Measurements from ENCODE around the gene SUMO2. TPM values are rescaled to one million over a fixed set of nuclear protein-coding genes. Genes with fewer than 3 reads are reported as not detected.

Gene SUMO2
- total RNA-seq, result 209 TPM

DNA sequence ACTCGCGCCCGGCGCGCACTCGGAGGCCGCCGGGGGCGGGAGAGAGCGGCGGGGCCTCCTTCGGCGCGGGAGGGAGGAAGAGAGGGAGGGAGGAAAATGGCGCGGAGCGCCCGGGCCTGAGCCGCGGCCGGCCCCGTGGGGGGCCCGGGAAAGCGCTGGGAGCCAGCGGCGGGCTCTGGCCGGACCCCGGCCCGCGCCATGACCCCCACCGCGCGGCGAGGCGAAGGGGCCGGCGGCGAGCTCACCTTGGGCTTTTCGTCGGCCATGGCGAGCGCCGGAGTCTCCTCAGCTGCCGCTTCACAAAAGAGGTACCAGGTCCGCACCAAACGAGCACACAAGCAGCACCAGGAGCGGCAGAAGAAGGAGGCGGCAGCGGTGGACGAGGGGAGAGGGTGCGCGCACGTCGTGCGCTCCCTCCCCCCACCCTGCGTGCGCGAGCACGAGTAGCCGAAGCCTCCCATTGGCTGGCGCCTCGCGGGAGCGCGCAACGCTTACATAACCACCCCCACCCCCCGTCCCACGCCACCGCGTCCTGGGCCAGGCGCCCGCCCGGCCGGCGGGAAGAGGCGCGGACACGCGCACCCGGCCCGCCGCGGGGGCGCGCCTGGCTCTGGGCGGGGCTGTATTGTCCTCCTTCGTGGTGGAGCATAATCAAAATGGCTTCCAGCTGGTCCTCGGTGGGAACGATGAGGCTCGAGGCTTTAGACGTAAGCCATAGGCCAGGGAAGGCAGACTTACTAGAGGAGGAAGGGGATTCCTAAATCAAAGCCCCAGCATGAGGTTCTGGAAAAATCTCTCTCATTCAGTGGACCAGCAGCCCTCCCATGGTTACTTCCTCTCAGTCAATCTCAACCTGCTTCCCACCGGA, at the start of gene SUMO2:
TSS of gene SUMO2 (minus strand) at position 391 of the 868 bp plus-strand sequence. CDS start at position 266, 125 bp downstream.

DNA sequence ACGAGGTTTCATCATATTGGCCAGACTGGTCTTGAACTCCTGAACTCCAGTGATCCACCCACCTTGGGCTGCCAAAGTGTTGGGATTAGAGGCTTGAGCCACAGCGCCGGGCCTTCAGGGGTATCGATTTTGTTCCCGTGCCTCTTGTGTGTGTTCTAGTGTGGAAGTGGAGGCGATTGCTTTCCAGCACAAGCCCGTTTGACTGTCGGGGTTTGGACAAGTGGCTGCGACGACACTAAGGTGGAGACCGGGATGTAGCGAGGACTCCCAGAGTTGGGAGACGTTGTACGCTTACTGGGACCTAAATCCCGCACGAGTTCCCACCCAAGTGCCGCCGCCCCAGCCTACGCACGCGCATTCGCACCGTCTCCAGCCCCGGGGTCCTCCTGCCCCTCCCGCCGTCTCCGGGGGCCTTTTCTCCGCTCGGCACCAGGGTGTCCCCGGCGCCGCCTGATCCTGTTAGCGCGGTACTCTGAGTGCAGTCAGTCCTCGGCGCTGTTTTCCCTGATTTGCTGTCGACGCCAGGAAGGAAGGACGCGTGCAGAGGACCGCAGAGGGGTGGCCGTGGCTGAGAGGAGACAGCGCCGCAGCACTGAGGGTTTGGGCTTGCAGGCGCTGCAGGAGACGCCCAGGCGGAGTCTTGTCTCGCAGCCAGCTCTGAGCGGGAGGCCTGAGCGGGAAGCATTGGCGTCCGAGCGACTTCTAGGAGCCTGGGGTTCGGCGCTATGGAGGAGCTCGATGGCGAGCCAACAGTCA, 22.5 kb upstream of the SUMO2 start, which contains the start of gene NUP85:
TSS of gene NUP85 (plus strand) at position 643 of the 756 bp plus-strand sequence. CDS start at position 726, 83 bp downstream.

DNA sequence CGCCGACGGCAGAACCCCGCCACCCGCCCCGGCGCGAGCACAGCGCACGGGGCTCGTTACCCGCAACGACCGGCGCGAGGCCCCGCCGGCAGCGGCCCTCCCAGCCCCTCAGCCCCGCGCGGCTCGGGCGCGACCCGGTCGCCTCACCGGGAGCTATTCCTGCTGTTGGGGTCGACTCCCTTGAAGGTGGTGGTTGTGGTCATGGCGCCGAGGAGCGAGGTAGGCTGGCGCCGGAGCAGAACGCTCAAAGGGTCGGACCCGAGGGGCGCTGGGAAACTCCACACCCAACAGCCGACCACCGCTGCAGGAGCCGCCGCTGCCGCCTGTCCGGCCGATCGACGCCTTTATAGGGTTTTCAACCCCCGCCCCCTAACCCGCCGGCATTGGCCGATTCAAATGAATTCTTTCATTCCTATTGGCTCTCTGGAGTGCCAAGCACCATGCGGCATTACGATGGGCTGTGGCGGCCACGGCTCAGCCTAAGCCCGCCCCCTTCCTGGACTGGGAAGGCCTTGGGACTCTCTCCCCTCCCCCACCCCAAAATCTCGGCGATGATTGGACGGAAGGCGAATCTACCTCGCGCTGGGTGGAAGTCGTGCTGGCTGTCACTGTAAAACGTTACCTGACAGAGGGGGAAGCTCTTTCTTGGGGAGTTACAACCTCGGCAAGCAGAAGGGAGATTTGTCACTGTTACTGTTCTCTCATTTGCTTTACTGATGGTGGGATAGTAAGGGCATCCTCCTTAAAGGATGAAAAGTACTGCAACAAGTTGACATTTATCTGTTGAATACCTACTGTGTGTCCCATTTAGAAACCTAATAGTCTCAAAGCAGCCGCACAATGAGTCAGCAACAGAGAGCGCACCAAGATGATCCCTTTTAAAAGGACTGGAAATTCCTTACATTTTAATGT, 28.3 kb downstream of the SUMO2 start, which contains the start of gene JPT1:
TSS of gene JPT1 (minus strand) at position 318 of the 912 bp plus-strand sequence. CDS start at position 203, 115 bp downstream.

DNA sequence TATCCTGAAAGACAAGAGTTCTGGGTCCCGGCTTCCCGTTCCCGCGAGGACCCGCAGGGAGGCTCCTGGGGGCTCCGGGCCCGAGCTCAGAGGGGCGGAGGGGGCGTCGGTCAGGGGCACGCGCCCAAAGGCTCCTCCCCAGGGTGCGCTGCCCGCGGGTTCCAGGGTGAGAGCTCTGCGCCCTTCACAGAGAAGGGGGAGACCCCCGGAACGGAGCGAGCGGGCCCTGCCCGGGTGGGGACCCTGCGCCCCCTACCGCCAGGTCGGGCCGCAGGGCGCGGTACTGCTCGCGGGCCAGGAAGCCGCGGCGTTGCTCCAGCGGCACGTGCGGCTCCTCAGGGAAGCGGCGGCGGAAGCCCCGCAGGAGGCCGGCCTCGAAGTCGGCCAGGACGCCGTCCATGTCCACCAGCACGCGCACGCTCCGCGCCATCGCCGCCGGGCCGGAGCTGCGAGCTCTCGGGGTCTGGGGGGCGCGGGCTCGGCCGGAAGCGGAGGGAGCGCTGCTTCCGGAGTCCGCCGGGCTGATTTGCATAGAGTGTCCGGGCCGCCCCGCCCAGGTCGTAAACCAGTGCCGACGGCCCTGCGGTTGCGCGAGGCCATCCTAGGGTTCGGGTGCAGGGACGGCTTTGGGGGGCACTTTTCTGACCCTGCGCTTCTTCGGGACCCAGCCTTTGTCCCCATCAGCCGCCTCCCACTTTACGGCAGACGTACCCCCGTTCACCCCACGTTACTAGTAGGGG, 51.3 kb downstream of the SUMO2 start, which contains the start of gene NT5C:
TSS of gene NT5C (minus strand) at position 465 of the 740 bp plus-strand sequence. CDS start at position 430, 35 bp downstream.

Small RNA genes lying within 50 kb of the gene (small RNA-seq; reads per million reads assigned to genes)
- not detected for gene RF00019 (ENCODE audit: low replicate concordance)

Other genes starting within 250 kb of the SUMO2 start
- not detected for gene OTOP3, start 247.1 kb downstream of the SUMO2 start, total RNA-seq
- 13.1 TPM for gene HID1, start 210.2 kb downstream of the SUMO2 start, total RNA-seq
- 8.2 TPM for gene CDR2L, start 195.3 kb downstream of the SUMO2 start, total RNA-seq
- 40.1 TPM for gene MRPL58, start 170.3 kb downstream of the SUMO2 start, total RNA-seq
- gene ATP5PD, start 136.0 kb downstream of the SUMO2 start, total RNA-seq, result 237 TPM
- gene KCTD2, start 135.7 kb downstream of the SUMO2 start, total RNA-seq, result 18.5 TPM
- gene SLC16A5, start 95.0 kb downstream of the SUMO2 start, total RNA-seq, result 62.5 TPM
- 9.2 TPM for gene ARMC7, start 73.0 kb downstream of the SUMO2 start, total RNA-seq
- 72.2 TPM for gene NT5C, start 51.2 kb downstream of the SUMO2 start, total RNA-seq
- 53.8 TPM for gene JPT1, start 28.4 kb downstream of the SUMO2 start, total RNA-seq
- 49.2 TPM for gene NUP85, start 22.7 kb upstream of the SUMO2 start, total RNA-seq
- 25.7 TPM for gene GGA3, start 78.6 kb upstream of the SUMO2 start, total RNA-seq
- 48.6 TPM for gene MRPS7, start 78.9 kb upstream of the SUMO2 start, total RNA-seq
- 16.1 TPM for gene MIF4GD, start 88.3 kb upstream of the SUMO2 start, total RNA-seq
- 8.6 TPM for gene SLC25A19, start 106.5 kb upstream of the SUMO2 start, total RNA-seq
- gene GRB2, start 222.7 kb upstream of the SUMO2 start, total RNA-seq, result 96.6 TPM

All from metanephros (tissue), 2 donors.